Measurements from ENCODE around the gene ADIRF. TPM values are rescaled to one million over a fixed set of nuclear protein-coding genes. Genes with fewer than 3 reads are reported as not detected.
A peak's percentile ranks its signal among the peaks of the same experiment; 100 is the strongest.

ADIRF gene
- total RNA-seq, 1 experiment from 2014 or later: 0.34 TPM

GRCh38 chr10:86954681-86955500 lies 13.4 kb upstream of the ADIRF start:
- Histone ChIP-seq H3K36me3 (no peaks in the 10 kb centered on the region), H3K9me3 (replicated peaks) (no peaks in the 10 kb centered on the region), H3K4me1 (peaks cover 21% of the 10 kb centered on the region), H3K4me3 (no peak overlapping the region), H3K27ac (no peak overlapping the region), H3K27me3 (no peaks in the 10 kb centered on the region)
- no peak for DNase-seq

- no peaks in the 10 kb centered on the region for H3K27me3 ChIP-seq
- no peaks in the 10 kb centered on the region for H3K9me3 ChIP-seq (replicated peaks)
- peaks cover 28% of the 10 kb centered on the region for H3K4me1 ChIP-seq
- no peak for DNase-seq
- H3K36me3 ChIP-seq: no peaks in the 10 kb centered on the region
- H3K4me3 ChIP-seq: no peak overlapping the region
- H3K27ac ChIP-seq: no peak overlapping the region
Observed at GRCh38 chr10:86955501-86956194, 12.6 kb upstream of the ADIRF start.

DNA sequence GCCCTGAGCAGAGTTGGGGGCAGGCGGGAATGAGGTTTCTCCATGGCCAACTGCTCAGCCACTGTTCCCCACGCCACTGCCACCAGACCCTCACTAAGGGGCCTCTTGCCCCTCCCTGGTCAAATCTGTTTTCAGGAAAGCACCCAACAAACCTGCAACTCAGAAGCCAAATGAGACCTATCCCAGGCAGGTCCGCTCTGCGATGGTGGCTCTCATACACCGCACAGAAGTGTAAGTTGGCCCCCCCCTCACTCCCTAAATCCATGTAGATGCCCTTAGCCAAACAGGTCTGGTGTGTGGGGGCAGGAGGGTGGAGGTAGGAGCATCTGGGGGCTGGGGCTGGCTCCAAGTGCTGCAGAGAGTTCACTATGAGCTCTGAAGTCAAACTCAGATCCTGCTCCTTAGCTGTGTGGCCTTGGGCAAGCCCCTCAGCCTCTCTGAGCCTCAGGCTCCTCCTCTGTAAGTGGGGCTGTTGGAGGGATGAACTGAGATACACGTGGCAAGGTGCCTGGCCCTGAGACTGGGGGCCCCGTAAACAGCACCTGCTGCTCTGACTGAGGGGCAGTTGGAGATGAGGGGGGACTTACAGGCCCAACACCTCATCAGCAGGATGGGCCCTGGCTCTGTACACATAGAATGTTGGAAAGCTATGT lies 12.0 kb upstream of the ADIRF start:
- Histone ChIP-seq H3K4me1 (peaks cover 34% of the 10 kb centered on the region), H3K4me3 (no peak overlapping the region), H3K36me3 (no peaks in the 10 kb centered on the region), H3K27ac (no peak overlapping the region), H3K9me3 (replicated peaks) (no peaks in the 10 kb centered on the region), H3K27me3 (no peaks in the 10 kb centered on the region)
- no peak for DNase-seq

DNA sequence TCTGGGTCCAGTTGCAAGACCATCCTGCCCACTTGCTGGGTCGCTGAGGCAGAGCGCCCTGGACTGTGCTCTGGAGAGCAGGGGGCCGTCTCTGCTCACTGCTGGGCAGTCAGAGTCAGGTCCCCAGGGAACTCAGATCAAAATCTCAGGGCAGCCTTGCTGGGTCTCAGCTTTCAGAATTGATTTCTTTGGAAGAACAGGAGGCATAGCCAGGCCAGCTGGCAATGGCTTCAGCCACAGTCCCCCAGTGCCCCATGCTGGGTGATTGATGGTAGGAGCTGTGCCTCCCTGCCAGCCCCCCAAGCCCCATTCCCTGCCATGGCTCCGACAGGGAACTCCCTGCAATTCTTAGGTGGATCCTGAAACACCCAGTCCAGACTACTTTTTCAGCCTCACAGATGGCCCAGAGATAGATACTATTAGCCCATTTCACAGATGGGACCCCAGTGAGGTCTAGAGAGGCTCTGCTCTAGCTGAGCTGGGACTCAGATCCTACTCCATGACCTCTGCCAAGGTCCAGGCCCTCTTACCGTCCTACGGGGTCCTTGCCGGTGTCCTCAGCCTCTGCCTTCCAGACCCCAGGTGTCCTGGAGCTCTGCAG lies 11.3 kb upstream of the ADIRF start:
- no peak overlapping the region for H3K27ac ChIP-seq
- H3K4me3 ChIP-seq: no peak overlapping the region
- DNase-seq: peak in 1 of 2 experiments; percentile 26
- H3K9me3 ChIP-seq (replicated peaks): no peaks in the 10 kb centered on the region
- no peaks in the 10 kb centered on the region for H3K36me3 ChIP-seq
- H3K27me3 ChIP-seq: no peaks in the 10 kb centered on the region
- peaks cover 40% of the 10 kb centered on the region for H3K4me1 ChIP-seq

- peaks cover 45% of the 10 kb centered on the region for H3K4me1 ChIP-seq
- no peaks in the 10 kb centered on the region for H3K9me3 ChIP-seq (replicated peaks)
- DNase-seq: no peak
- no peaks in the 10 kb centered on the region for H3K36me3 ChIP-seq
- peak within 1 kb of the TSS; percentile 57 for H3K4me3 ChIP-seq
- peak within 1 kb of the TSS; percentile 60; the same call in 1 of the 2 replicates for H3K27ac ChIP-seq
- no peaks in the 10 kb centered on the region for H3K27me3 ChIP-seq
Observed at GRCh38 chr10:86957471-86958115, 10.7 kb upstream of the ADIRF start, which contains the start of gene MMRN2. Gene MMRN2, minus strand, starts transcription at chr10:86957615. Its CDS starts 74 bp downstream, at chr10:86957541.

DNA sequence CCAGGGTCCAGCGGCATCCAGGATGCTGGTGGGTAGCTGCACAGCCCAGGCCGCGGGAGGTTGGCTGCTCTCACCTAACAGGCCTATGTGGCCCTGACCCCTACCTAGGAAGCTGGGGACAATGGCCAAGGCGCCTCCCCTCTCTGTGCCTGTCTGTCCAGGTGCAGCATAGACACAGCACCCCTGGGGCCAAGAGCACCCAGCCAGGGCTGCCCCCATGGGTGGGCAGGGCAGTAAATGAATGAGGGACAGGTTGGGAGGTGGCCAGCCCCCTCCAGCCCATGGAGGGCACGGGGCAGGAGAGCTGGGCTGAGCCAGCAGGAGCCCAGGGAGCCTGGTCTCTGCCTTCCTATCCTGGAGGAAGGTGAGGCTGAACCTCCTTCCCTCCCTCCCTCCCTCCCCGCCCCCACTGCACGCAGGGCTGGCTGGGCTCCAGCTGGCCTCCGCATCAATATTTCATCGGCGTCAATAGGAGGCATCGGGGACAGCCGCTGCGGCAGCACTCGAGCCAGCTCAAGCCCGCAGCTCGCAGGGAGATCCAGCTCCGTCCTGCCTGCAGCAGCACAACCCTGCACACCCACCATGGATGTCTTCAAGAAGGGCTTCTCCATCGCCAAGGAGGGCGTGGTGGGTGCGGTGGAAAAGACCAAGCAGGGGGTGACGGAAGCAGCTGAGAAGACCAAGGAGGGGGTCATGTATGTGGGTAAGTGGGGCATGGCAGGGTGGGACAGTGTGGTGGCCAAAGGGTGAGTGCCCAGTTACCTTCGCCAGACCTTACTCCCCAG lies 10.0 kb upstream of the ADIRF start, which contains the start of gene SNCG:
TSS of gene SNCG (plus strand) at position 484 of the 785 bp plus-strand sequence. CDS start at position 583, 99 bp downstream.
- Histone ChIP-seq H3K27me3 (no peaks in the 10 kb centered on the region), H3K27ac (peak within 1 kb of the TSS; percentile 60), H3K4me1 (peaks cover 45% of the 10 kb centered on the region), H3K36me3 (no peaks in the 10 kb centered on the region), H3K9me3 (replicated peaks) (no peaks in the 10 kb centered on the region), H3K4me3 (peak within 1 kb of the TSS; percentile 57)
- DNase-seq: peak; percentile 34 to 50

- Histone ChIP-seq H3K4me1 (peaks cover 45% of the 10 kb centered on the region), H3K9me3 (replicated peaks) (no peaks in the 10 kb centered on the region), H3K4me3 (peak overlapping the region; percentile 57), H3K27ac (peak overlapping the region; percentile 60), H3K36me3 (no peaks in the 10 kb centered on the region), H3K27me3 (no peaks in the 10 kb centered on the region)
- DNase-seq: peak; percentile 72 to 76
Observed at GRCh38 chr10:86958901-86959736, 9.2 kb upstream of the ADIRF start.

- Histone ChIP-seq H3K27me3 (no peaks in the 10 kb centered on the region), H3K4me1 (peaks cover 45% of the 10 kb centered on the region), H3K4me3 (peak overlapping the region; percentile 57), H3K27ac (peak overlapping the region; percentile 60), H3K36me3 (no peaks in the 10 kb centered on the region), H3K9me3 (replicated peaks) (no peaks in the 10 kb centered on the region)
- DNase-seq: no peak
Observed at GRCh38 chr10:86959737-86960002, 8.6 kb upstream of the ADIRF start.

GRCh38 chr10:86960003-86960862 lies 8.0 kb upstream of the ADIRF start:
- Histone ChIP-seq H3K4me1 (peaks cover 45% of the 10 kb centered on the region), H3K27ac (peak overlapping the region; percentile 60), H3K9me3 (replicated peaks) (no peaks in the 10 kb centered on the region), H3K27me3 (no peaks in the 10 kb centered on the region), H3K36me3 (no peaks in the 10 kb centered on the region), H3K4me3 (no peak overlapping the region)
- DNase-seq: peak; percentile 38 to 74

DNA sequence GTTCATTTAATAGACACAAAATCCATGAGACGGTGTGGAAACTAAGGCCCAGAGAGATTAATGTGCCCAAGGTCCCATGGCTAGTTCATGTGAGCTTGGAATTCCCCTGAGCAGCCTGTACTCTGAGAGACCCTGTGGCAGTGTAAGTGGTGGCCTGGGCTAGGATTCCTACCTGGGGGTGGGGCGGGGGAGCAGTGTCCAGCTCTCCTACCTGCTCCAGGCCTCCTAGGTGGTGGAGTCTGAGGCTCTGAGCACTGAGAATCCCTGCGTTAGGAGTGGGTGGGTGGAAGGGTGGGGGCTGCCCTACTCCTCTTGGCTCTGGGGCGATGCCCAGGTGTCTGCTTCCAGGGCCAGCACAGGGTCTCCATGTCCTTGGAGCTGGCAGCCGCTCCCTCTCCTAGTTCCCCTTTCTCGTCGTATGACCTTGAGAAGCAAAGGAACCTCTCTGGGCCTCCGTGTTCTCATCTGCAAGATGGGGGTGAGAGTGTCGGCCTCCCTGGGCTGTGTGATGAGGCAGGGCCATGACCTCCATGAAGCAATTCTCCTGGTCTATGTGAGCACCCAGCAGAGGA lies 7.3 kb upstream of the ADIRF start:
- H3K27me3 ChIP-seq: no peaks in the 10 kb centered on the region
- no peak overlapping the region for H3K27ac ChIP-seq
- no peak for DNase-seq

GRCh38 chr10:86961481-86962091 lies 6.7 kb upstream of the ADIRF start:
- peak; percentile 68 to 77 for DNase-seq
- no peaks in the 10 kb centered on the region for H3K27me3 ChIP-seq
- H3K9me3 ChIP-seq (replicated peaks): no peaks in the 10 kb centered on the region
- no peak overlapping the region for H3K4me3 ChIP-seq
- peaks cover 47% of the 10 kb centered on the region for H3K4me1 ChIP-seq
- H3K27ac ChIP-seq: peak overlapping the region; percentile 57
- H3K36me3 ChIP-seq: no peaks in the 10 kb centered on the region

More for the DNA sequence above, 7.3 kb upstream of the ADIRF start:
- H3K36me3 ChIP-seq: no peaks in the 10 kb centered on the region
- H3K9me3 ChIP-seq (replicated peaks): no peaks in the 10 kb centered on the region
- peaks cover 45% of the 10 kb centered on the region for H3K4me1 ChIP-seq
- no peak overlapping the region for H3K4me3 ChIP-seq

All from SJCRH30 (cell line).